ENCODE results near the gene SEL1L3.
A peak's percentile ranks its signal among the peaks of the same experiment; 100 is the strongest.

Gene SEL1L3

DNA sequence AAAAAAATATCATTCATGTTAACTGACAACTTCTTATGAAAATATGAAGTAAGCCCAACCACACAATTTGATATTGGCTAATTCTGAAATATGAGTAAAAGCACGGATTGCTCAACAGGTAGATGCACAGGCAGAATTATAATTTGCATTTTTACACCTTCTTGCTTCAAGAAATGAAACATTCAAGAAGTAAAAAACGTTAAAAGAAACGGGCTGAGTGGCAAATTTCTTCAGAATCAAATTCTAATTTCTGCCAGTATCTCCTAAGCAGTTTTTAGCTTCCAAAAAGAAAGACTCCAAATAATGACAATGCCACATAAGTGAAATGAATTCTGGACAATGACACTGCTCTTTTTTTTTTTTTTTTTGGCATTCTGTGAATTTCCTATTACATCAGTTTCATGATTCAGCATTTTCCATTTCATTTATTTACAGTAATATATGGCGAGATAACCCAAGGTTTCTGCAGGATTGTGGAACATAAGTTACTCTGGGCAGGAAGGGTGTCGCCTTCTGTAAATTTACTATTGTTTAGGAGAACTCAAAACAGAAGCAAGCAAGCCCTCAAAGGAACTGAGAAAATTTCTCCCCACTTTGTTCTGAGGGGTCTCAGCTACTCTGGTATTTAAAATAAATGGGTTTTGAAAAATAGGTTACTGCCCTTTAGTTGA, 1.4 kb downstream of the SEL1L3 start:
- peak overlapping the region; percentile 90 for H3K9ac ChIP-seq (ENCODE audit: low read length)

DNA sequence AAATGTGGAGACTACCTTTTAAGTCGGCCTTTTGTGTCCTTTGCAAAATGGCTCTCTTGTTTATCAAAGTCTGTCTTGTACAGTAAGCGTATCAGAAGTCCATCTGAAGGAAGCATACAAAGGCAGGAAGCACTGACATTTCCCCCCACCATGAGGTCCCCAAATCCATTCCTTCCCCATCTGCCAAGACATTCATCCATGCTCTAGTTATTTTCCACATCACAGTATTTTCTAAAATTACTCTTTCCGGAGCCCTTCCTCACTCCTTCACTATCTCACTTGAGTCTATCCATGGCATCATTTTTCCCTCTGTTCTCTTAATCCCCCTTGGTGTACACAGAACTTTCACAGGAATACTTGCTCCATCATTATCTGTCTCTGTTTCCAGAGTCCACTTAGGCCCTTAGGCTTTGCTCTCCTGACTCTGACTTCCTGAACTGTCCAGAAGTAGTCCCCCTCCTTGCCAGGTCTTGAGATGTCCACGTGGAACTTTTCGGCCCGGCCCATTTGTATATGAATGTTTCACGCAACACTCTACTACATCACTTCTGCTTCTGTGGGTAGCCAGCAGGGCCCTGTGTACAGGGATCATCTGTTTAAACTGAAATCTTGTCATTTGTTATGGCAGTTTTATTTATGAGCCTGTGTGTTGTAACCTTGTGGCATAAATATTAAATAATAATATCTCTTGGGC, 2.1 kb downstream of the SEL1L3 start:
- Histone ChIP-seq H3K4me1 (ENCODE audit: control insufficient read depth, insufficient read depth, low read length) (peaks cover 65% of the 10 kb centered on the region), H3K9ac (ENCODE audit: low read length) (peak overlapping the region; percentile 90), H3K36me3 (ENCODE audit: control insufficient read depth, insufficient read depth, low read length) (no peaks in the 10 kb centered on the region), H3K9me3 (ENCODE audit: control insufficient read depth, low read length) (no peaks in the 10 kb centered on the region), H3K4me3 (ENCODE audit: low read length) (no peak overlapping the region), H3K27me3 (ENCODE audit: control insufficient read depth, insufficient read depth, low read length) (no peaks in the 10 kb centered on the region)

More for the DNA sequence above, 1.4 kb downstream of the SEL1L3 start:
- Histone ChIP-seq H3K9me3 (ENCODE audit: control insufficient read depth, low read length) (no peaks in the 10 kb centered on the region), H3K4me3 (ENCODE audit: low read length) (peak overlapping the region; percentile 77), H3K4me1 (ENCODE audit: control insufficient read depth, insufficient read depth, low read length) (peaks cover 59% of the 10 kb centered on the region), H3K36me3 (ENCODE audit: control insufficient read depth, insufficient read depth, low read length) (no peaks in the 10 kb centered on the region), H3K27me3 (ENCODE audit: control insufficient read depth, insufficient read depth, low read length) (no peaks in the 10 kb centered on the region)

DNA sequence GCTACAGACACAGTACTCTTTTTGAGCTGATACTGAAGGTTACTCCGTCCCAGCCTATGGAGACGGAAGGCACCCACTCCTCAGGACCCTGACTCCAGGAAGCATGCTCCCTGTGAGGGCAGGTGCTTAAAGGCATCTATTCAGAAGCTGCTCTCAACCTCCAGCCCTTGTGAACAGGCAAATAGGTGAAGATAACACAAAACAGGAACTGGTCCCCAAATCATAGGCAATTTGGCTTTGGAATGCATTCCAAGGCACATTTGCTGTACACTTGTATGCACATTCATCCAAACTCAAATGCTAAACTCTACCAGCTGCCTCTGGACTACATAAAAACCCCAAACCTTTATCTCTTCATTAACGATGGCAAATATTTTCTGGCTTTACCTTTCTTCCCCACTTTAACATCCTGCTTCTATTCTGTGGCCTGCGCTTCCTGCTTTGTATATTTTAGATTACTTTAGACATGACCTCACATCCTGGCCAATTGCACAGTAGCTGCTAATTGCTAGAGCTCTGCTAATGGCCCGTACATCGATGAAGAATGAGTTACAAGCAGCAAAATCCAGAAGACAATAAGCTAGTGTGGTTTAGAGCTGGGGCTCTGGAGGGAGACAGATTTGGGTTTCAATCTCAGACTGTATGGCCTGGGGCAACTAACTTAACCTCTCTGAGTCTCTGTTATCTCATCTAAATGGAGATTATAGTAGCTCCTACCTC, 3.2 kb downstream of the SEL1L3 start:
- Histone ChIP-seq H3K36me3 (ENCODE audit: control insufficient read depth, insufficient read depth, low read length) (no peaks in the 10 kb centered on the region), H3K27me3 (ENCODE audit: control insufficient read depth, insufficient read depth, low read length) (no peaks in the 10 kb centered on the region), H3K9me3 (ENCODE audit: control insufficient read depth, low read length) (no peaks in the 10 kb centered on the region), H3K9ac (ENCODE audit: low read length) (peak overlapping the region; percentile 20), H3K4me1 (ENCODE audit: control insufficient read depth, insufficient read depth, low read length) (peaks cover 65% of the 10 kb centered on the region), H3K4me3 (ENCODE audit: low read length) (no peak overlapping the region)

DNA sequence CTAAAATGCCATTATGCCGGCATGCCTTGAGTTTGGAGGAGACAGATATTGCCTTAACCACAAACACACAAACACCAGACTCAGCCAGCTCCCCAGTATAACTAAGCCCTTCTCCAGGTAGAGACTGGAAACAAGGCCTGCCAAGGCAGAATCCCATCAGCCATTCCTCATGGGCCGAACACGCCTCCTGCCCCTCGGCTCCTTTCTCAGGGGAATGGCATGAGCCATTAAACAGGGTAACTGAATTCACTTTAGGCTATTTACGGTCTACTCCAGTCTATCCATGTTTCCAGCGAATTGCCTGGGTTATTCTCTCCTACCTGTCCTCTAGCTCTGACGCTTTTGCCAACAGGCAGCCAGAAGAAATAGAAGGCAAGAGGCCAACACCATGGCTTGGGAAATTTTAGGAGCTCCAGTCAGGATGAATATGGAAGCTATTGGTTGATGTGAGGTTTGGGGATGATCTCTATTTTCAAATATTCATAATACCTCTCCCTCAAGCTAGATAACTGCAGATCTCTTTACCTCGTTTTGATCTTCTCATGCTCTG, 4.9 kb downstream of the SEL1L3 start:
- Histone ChIP-seq H3K27me3 (ENCODE audit: control insufficient read depth, insufficient read depth, low read length) (no peaks in the 10 kb centered on the region), H3K36me3 (ENCODE audit: control insufficient read depth, insufficient read depth, low read length) (no peaks in the 10 kb centered on the region), H3K9me3 (ENCODE audit: control insufficient read depth, low read length) (no peaks in the 10 kb centered on the region), H3K9ac (ENCODE audit: low read length) (no peak overlapping the region), H3K4me1 (ENCODE audit: control insufficient read depth, insufficient read depth, low read length) (peaks cover 62% of the 10 kb centered on the region), H3K4me3 (ENCODE audit: low read length) (no peak overlapping the region)

DNA sequence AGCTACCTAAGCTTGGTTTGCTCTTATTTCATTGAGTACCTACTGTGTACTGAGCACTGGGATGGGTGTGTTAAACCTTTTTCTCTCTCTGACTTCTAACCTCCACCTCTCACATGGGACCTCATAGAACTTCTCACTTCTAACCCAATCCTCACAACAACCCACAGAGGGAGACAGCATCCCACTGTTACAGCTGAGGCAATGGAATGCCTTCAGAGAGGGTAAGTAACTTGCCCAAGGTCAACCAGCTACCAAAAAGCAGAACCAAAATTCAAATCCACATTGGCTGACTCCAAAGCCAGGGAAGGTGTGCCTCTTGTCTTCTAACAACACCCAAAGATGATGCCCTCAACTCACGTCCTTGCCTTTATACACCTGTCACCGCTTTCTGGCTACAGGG, 5.4 kb downstream of the SEL1L3 start:
- Histone ChIP-seq H3K9me3 (ENCODE audit: control insufficient read depth, low read length) (no peaks in the 10 kb centered on the region), H3K4me3 (ENCODE audit: low read length) (no peak overlapping the region), H3K9ac (ENCODE audit: low read length) (no peak overlapping the region), H3K27me3 (ENCODE audit: control insufficient read depth, insufficient read depth, low read length) (no peaks in the 10 kb centered on the region), H3K36me3 (ENCODE audit: control insufficient read depth, insufficient read depth, low read length) (no peaks in the 10 kb centered on the region), H3K4me1 (ENCODE audit: control insufficient read depth, insufficient read depth, low read length) (peaks cover 63% of the 10 kb centered on the region)

DNA sequence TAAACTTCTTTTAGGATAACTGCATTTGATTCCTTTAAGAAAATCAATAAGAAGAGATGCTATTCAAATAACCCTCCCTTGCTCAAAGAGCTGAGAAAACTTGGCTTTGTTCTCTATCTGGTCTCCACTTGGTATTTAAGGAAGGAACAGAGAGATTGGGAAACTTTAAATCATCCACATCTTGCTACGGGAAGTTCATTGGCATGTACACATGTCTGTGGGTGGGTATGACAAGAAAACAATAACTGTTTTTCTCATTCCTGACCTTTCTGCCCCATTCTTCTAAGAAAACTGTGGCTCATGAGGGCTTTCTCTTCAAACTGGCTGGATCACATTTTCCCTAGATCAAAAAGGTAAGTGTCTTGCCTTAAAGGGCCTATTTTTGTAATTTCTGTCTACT, 6.0 kb downstream of the SEL1L3 start:
- Histone ChIP-seq H3K4me3 (ENCODE audit: low read length) (no peak overlapping the region), H3K4me1 (ENCODE audit: control insufficient read depth, insufficient read depth, low read length) (peaks cover 69% of the 10 kb centered on the region), H3K9me3 (ENCODE audit: control insufficient read depth, low read length) (no peaks in the 10 kb centered on the region)

DNA sequence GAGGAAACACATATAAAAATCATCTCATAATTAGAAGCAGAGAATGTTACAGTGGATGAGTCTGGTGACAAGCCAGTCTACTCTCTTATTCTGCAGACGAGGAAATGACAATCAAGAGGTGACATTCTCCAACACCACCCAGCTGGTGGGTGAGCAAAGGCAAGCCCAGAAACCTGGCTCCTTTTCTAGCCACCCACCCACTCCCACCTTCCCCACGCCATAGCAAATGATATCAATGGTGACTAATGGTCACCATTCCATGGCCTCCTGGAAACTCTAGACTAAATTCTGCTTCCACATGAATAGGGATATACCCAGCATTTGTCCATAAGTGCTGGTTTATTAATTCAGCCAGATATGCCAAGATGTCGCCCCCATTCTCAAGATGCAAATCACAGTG, 10.7 kb downstream of the SEL1L3 start:
- Histone ChIP-seq H3K4me1 (ENCODE audit: control insufficient read depth, insufficient read depth, low read length) (peaks cover 46% of the 10 kb centered on the region), H3K9me3 (ENCODE audit: control insufficient read depth, low read length) (no peaks in the 10 kb centered on the region), H3K36me3 (ENCODE audit: control insufficient read depth, insufficient read depth, low read length) (no peaks in the 10 kb centered on the region), H3K27me3 (ENCODE audit: control insufficient read depth, insufficient read depth, low read length) (no peaks in the 10 kb centered on the region), H3K4me3 (ENCODE audit: low read length) (no peak overlapping the region), H3K9ac (ENCODE audit: low read length) (no peak overlapping the region)

More for the DNA sequence above, 6.0 kb downstream of the SEL1L3 start:
- H3K27me3 ChIP-seq (ENCODE audit: control insufficient read depth, insufficient read depth, low read length), result no peaks in the 10 kb centered on the region
- no peak overlapping the region for H3K9ac ChIP-seq (ENCODE audit: low read length)
- no peaks in the 10 kb centered on the region for H3K36me3 ChIP-seq (ENCODE audit: control insufficient read depth, insufficient read depth, low read length)

DNA sequence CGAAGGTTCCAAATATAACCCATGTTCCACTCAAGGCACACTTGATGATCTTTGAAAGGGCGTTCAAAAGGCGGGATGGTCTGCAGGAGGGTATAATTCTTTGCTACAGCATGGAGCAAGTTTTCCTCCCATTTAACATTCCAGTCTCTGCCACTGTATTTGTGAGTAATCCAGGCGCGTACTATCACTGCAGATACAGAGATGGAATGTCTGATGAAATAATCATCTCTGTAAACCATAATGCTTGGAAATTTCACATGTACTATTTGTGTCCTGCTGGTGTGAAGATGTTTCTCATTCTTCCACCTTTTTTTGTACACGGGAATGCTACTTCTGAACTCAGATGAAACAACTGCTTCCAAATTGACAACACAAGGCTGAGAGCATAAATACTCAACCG, 15.5 kb downstream of the SEL1L3 start:
- H3K36me3 ChIP-seq (ENCODE audit: control insufficient read depth, insufficient read depth, low read length), result no peaks in the 10 kb centered on the region
- H3K9me3 ChIP-seq (ENCODE audit: control insufficient read depth, low read length), result no peaks in the 10 kb centered on the region
- H3K4me1 ChIP-seq (ENCODE audit: control insufficient read depth, insufficient read depth, low read length), result peaks cover 50% of the 10 kb centered on the region
- H3K4me3 ChIP-seq (ENCODE audit: low read length), result no peak overlapping the region
- no peaks in the 10 kb centered on the region for H3K27me3 ChIP-seq (ENCODE audit: control insufficient read depth, insufficient read depth, low read length)
- no peak overlapping the region for H3K9ac ChIP-seq (ENCODE audit: low read length)

DNA sequence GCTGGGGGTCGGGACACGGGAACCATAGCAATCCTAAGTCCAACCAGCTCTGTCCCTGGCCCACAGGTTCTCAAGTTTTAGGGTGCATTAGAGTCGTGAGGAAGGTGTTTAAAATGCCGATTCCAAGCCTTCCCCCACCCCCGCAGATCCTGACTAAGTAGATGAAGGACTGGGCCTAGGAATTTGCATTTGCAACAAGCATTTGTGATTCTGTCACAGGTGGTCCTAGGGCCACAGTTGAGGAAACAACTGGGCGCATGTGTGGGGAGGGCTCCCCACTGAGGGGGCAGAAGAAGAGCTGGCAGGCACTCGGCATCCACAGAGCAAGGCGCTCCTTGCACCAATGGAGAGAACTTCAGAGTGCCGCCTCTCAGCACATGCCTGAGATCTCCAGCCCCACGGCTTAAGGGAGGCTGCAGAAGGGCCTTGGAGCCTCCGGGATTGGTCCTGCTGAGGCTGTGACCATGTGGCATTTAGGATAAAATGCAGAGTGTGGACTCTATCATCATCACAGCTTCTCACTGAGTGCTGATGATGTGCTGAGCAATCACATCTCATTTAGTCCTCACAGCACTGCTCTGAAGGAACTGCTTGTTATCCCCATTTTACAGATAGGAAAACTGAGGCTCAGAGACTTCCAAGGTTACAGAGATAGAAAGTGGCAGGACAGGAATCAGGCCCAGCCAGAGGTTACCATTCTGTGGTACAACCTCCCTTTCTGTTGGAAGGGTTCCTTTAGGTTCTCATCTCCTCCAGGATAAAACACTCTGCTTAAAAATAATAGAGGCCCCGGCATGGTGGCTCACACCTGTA, 16.7 kb downstream of the SEL1L3 start:
- no peaks in the 10 kb centered on the region for H3K36me3 ChIP-seq (ENCODE audit: control insufficient read depth, insufficient read depth, low read length)

DNA sequence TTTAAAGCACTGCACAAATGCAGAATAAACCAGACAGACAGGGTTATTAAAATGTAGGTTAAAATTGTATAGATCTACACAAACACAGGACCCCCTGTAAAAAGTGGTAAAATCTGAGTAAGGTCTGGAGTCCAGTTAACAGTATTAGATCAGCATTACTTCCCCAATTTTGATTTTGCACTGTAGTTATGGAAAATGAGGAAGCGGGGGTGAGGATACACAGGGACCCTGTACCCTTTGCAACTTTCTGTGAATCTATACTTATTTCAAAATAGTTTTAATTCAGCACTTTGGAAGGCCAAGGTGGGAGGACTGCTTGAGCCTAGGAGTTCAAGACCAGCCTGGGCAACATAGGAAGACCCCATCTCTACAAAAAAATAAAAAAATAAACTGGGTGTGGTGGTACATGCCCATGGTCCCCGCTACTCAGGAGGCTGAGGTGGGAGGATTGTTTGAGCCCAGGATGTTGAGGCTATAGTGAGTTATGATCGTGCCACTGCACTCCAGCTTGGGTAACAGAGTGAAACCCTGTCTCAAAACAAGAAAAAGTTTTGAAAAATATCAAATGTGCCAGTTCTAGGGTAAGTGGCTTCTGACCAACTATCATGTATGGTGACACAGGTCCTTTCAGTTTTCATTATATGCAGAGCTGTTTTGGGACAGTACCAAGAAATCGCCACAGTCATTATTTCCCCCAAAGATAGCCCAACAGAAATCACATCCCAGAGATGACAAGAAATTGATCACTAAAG, 17.7 kb downstream of the SEL1L3 start:
- Histone ChIP-seq H3K4me3 (ENCODE audit: low read length) (no peak overlapping the region), H3K27me3 (ENCODE audit: control insufficient read depth, insufficient read depth, low read length) (no peaks in the 10 kb centered on the region), H3K9ac (ENCODE audit: low read length) (no peak overlapping the region), H3K4me1 (ENCODE audit: control insufficient read depth, insufficient read depth, low read length) (peaks cover 50% of the 10 kb centered on the region), H3K36me3 (ENCODE audit: control insufficient read depth, insufficient read depth, low read length) (no peaks in the 10 kb centered on the region), H3K9me3 (ENCODE audit: control insufficient read depth, low read length) (no peaks in the 10 kb centered on the region)

More for the DNA sequence above, 16.7 kb downstream of the SEL1L3 start:
- no peaks in the 10 kb centered on the region for H3K27me3 ChIP-seq (ENCODE audit: control insufficient read depth, insufficient read depth, low read length)
- no peaks in the 10 kb centered on the region for H3K9me3 ChIP-seq (ENCODE audit: control insufficient read depth, low read length)
- H3K4me3 ChIP-seq (ENCODE audit: low read length), result no peak overlapping the region
- peaks cover 53% of the 10 kb centered on the region for H3K4me1 ChIP-seq (ENCODE audit: control insufficient read depth, insufficient read depth, low read length)
- H3K9ac ChIP-seq (ENCODE audit: low read length), result no peak overlapping the region

Measured in mucosa of stomach (tissue), 1 donor.